Muscle of leg (tissue), 11 donors: ENCODE measurements around the gene ZDHHC16. TPM values are rescaled to one million over a fixed set of nuclear protein-coding genes. Genes with fewer than 3 reads are reported as not detected.

Source experiments
- DNase-seq: peaks from one replicate; pipeline ENCODE4 v3.0.0; 2013
- H3K27ac ChIP-seq: one replicate; pipeline ENCODE4 v1.5.1; 2013; ENCODE audit warnings: mild to moderate bottlenecking, low read length, control low read depth
- H3K27me3 ChIP-seq: one replicate; pipeline ENCODE4 v1.6.1; 2013; ENCODE audit warnings: low read length; ENCODE audit not compliant: control insufficient read depth, insufficient read depth
- H3K36me3 ChIP-seq: one replicate; pipeline ENCODE4 v1.6.1; 2013; ENCODE audit warnings: low read length; ENCODE audit not compliant: control insufficient read depth, insufficient read depth
- H3K4me1 ChIP-seq: one replicate; pipeline ENCODE4 v1.6.1; 2013; ENCODE audit warnings: low read length; ENCODE audit not compliant: control insufficient read depth, insufficient read depth
- H3K4me3 ChIP-seq: one replicate; pipeline ENCODE4 v1.5.1; 2013; ENCODE audit warnings: low read length, control low read depth
- H3K9me3 ChIP-seq: replicated peaks from 2 replicates; pipeline ENCODE4 v1.6.1; 2013; ENCODE audit warnings: low read depth, low read length; ENCODE audit not compliant: control insufficient read depth
- WGBS: methylation state at CpG from one replicate; pipeline ENCODE4 v1.1.5; 2013; ENCODE audit warnings: missing lambda C conversion rate; ENCODE audit not compliant: insufficient coverage; 5-methylcytosine and 5-hydroxymethylcytosine counted together
- polyA plus RNA-seq, 8 donors: library from polyadenylated mRNA; unstranded; fragments of 120-200 nt; gene quantifications; one replicate each; pipeline versions ENCODE4 v1.2.1 to v1.2.3, GENCODE V29; 2013; ENCODE audit warnings: inconsistent platforms in 1 of 8, low replicate concordance in 1 of 8; ENCODE audit not compliant: insufficient read length in 8 of 8, insufficient read depth in 1 of 8
- total RNA-seq: library from RNA; stranded (reverse); fragments of 120-200 nt; gene quantifications from one replicate; pipeline ENCODE4 v1.2.4, GENCODE V29; 2013

The ZDHHC16 gene
- total and polyA plus RNA-seq, 9 donors = 26.8 to 34.6 (median 31.4) TPM

- H3K4me3 ChIP-seq = no peak overlapping the region
- no peaks in the 10 kb centered on the region for H3K9me3 ChIP-seq
- H3K4me1 ChIP-seq = peaks cover 5% of the 10 kb centered on the region
- 52% methylated on average over 2 of the region's 5 CpGs for WGBS
- H3K36me3 ChIP-seq = peaks cover 87% of the 10 kb centered on the region
- no peak for DNase-seq
- no peak overlapping the region for H3K27ac ChIP-seq
- H3K27me3 ChIP-seq = no peaks in the 10 kb centered on the region
Observed at GRCh38 chr10:97456034-97456685, 10.2 kb downstream of the ZDHHC16 start.

GRCh38 chr10:97456686-97457065, 10.7 kb downstream of the ZDHHC16 start:
- Histone ChIP-seq H3K27ac (no peak overlapping the region), H3K27me3 (no peaks in the 10 kb centered on the region), H3K4me1 (peaks cover 5% of the 10 kb centered on the region), H3K4me3 (no peak overlapping the region), H3K36me3 (peaks cover 89% of the 10 kb centered on the region), H3K9me3 (no peaks in the 10 kb centered on the region)
- WGBS = 69% methylated on average over 2 of the region's 3 CpGs
- DNase-seq = no peak

- Histone ChIP-seq H3K36me3 (peaks cover 93% of the 10 kb centered on the region), H3K27me3 (no peaks in the 10 kb centered on the region), H3K27ac (no peak overlapping the region), H3K9me3 (no peaks in the 10 kb centered on the region), H3K4me1 (peaks cover 5% of the 10 kb centered on the region), H3K4me3 (no peak overlapping the region)
- DNase-seq = no peak
- WGBS = 96% methylated on average over 7 of the region's 7 CpGs
Observed at GRCh38 chr10:97459111-97459510, 13.1 kb downstream of the ZDHHC16 start.

GRCh38 chr10:97459933-97460332, 14.0 kb downstream of the ZDHHC16 start:
- H3K4me3 ChIP-seq = no peak overlapping the region
- H3K27me3 ChIP-seq = no peaks in the 10 kb centered on the region
- no peaks in the 10 kb centered on the region for H3K9me3 ChIP-seq
- H3K36me3 ChIP-seq = peaks cover 94% of the 10 kb centered on the region
- no peaks in the 10 kb centered on the region for H3K4me1 ChIP-seq
- 94% methylated on average over 5 of the region's 7 CpGs for WGBS
- H3K27ac ChIP-seq = no peak overlapping the region
- no peak for DNase-seq

GRCh38 chr10:97462309-97462708, 16.3 kb downstream of the ZDHHC16 start:
- WGBS = 85% methylated on average over 2 of the region's 2 CpGs
- Histone ChIP-seq H3K4me3 (no peak overlapping the region), H3K27me3 (no peaks in the 10 kb centered on the region), H3K27ac (no peak overlapping the region), H3K4me1 (no peaks in the 10 kb centered on the region), H3K36me3 (peaks cover 96% of the 10 kb centered on the region), H3K9me3 (no peaks in the 10 kb centered on the region)
- no peak for DNase-seq

- peaks cover 99% of the 10 kb centered on the region for H3K36me3 ChIP-seq
- no peaks in the 10 kb centered on the region for H3K4me1 ChIP-seq
- 17% methylated on average over 1 of the region's 4 CpGs for WGBS
- no peak overlapping the region for H3K27ac ChIP-seq
- H3K4me3 ChIP-seq = no peak overlapping the region
- H3K27me3 ChIP-seq = no peaks in the 10 kb centered on the region
- H3K9me3 ChIP-seq = no peaks in the 10 kb centered on the region
- DNase-seq = peak; percentile 47
Observed at GRCh38 chr10:97463363-97464132, 17.6 kb downstream of the ZDHHC16 start.

- Histone ChIP-seq H3K4me3 (no peak overlapping the region), H3K9me3 (no peaks in the 10 kb centered on the region), H3K27me3 (no peaks in the 10 kb centered on the region), H3K36me3 (peaks cover 99% of the 10 kb centered on the region), H3K27ac (no peak overlapping the region), H3K4me1 (no peaks in the 10 kb centered on the region)
- no peak for DNase-seq
- WGBS = 22% methylated on average over 1 of the region's 1 CpG
Observed at GRCh38 chr10:97464226-97464625, 18.3 kb downstream of the ZDHHC16 start.

GRCh38 chr10:97465982-97466381, 20.0 kb downstream of the ZDHHC16 start:
- no peak overlapping the region for H3K4me3 ChIP-seq
- no peak for DNase-seq
- H3K27me3 ChIP-seq = no peaks in the 10 kb centered on the region
- no peaks in the 10 kb centered on the region for H3K9me3 ChIP-seq
- no peak overlapping the region for H3K27ac ChIP-seq
- 89% methylated on average over 6 of the region's 7 CpGs for WGBS
- no peaks in the 10 kb centered on the region for H3K4me1 ChIP-seq
- H3K36me3 ChIP-seq = peaks cover 97% of the 10 kb centered on the region

GRCh38 chr10:97466755-97467154, 20.8 kb downstream of the ZDHHC16 start:
- Histone ChIP-seq H3K27ac (no peak overlapping the region), H3K36me3 (peaks cover 95% of the 10 kb centered on the region)

GRCh38 chr10:97468162-97468561, 22.2 kb downstream of the ZDHHC16 start:
- 58% methylated on average over 2 of the region's 3 CpGs for WGBS
- no peak overlapping the region for H3K4me3 ChIP-seq
- H3K27me3 ChIP-seq = no peaks in the 10 kb centered on the region
- H3K36me3 ChIP-seq = peaks cover 90% of the 10 kb centered on the region
- no peaks in the 10 kb centered on the region for H3K9me3 ChIP-seq
- no peak for DNase-seq
- no peaks in the 10 kb centered on the region for H3K4me1 ChIP-seq
- no peak overlapping the region for H3K27ac ChIP-seq

More at GRCh38 chr10:97466755-97467154, 20.8 kb downstream of the ZDHHC16 start:
- DNase-seq = no peak
- Histone ChIP-seq H3K27me3 (no peaks in the 10 kb centered on the region), H3K4me1 (no peaks in the 10 kb centered on the region), H3K4me3 (no peak overlapping the region), H3K9me3 (no peaks in the 10 kb centered on the region)
- no CpG with 5 or more reads among the region's 4 CpGs for WGBS
